ENCODE measurements around the gene PDZD2. TPM values are rescaled to one million over a fixed set of nuclear protein-coding genes. Genes with fewer than 3 reads are reported as not detected.

PDZD2 gene
- total RNA-seq, 2 donors from 2014 or later: not detected

GRCh38 chr5:31645420-31646081 lies 6.6 kb downstream of the PDZD2 start:
- no peak overlapping the region for H3K4me3 Mint-ChIP-seq

GRCh38 chr5:31648326-31648725 lies 9.4 kb downstream of the PDZD2 start:
- Mint-ChIP-seq H3K27me3 (peaks cover 12 to 13% of the 10 kb centered on the region in 2 donors), H3K27ac (no peak overlapping the region), H3K4me1 (ENCODE audit: low read depth in 2 of 2) (no peaks in the 10 kb centered on the region), H3K4me3 (no peak overlapping the region), H3K9me3 (no peaks in the 10 kb centered on the region), H3K36me3 (no peaks in the 10 kb centered on the region)
- ATAC-seq (no peak), DNase-seq (ENCODE audit: low spot score) (no peak)

More at GRCh38 chr5:31645420-31646081, 6.6 kb downstream of the PDZD2 start:
- Mint-ChIP-seq H3K27ac (no peak overlapping the region), H3K4me1 (ENCODE audit: low read depth in 2 of 2) (no peaks in the 10 kb centered on the region), H3K36me3 (no peaks in the 10 kb centered on the region), H3K9me3 (no peaks in the 10 kb centered on the region), H3K27me3 (peaks cover 12 to 16% of the 10 kb centered on the region in 2 donors)
- no peak for ATAC-seq
- DNase-seq (ENCODE audit: low spot score): no peak

- no peaks in the 10 kb centered on the region for H3K9me3 Mint-ChIP-seq
- H3K27me3 Mint-ChIP-seq: peaks cover 17 to 29% of the 10 kb centered on the region in 2 donors
- no peak overlapping the region for H3K4me3 Mint-ChIP-seq
- no peak overlapping the region for H3K27ac Mint-ChIP-seq
- DNase-seq (ENCODE audit: low spot score): no peak
- no peak for ATAC-seq
- H3K4me1 Mint-ChIP-seq (ENCODE audit: low read depth in 2 of 2): no peaks in the 10 kb centered on the region
- H3K36me3 Mint-ChIP-seq: no peaks in the 10 kb centered on the region
These were observed 12.3 kb downstream of the PDZD2 start for GRCh38 chr5:31651241-31651640.

DNA sequence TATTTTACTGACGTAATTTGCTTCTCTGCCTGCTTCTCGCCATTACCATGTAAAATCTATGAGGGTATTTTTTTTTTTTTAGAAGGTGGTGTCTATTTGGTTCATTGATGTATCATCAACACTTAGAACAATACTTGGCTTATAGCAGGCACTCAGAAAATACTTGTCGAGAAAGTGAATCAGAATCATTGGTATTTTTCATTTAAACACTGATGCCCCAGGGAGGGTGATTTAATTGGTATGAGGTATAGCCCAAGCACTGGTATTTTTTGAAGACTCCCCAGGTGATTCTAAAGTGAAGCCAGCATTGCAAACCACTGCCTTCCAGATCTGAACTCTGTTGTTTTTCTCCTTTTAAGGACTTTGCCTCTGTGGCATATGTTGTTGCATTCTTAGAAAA lies 16.6 kb downstream of the PDZD2 start:
- DNase-seq (ENCODE audit: low spot score) (no peak), ATAC-seq (no peak)
- Mint-ChIP-seq H3K4me3 (no peak overlapping the region), H3K27ac (no peak overlapping the region), H3K36me3 (no peaks in the 10 kb centered on the region), H3K27me3 (peaks cover 28 to 40% of the 10 kb centered on the region in 2 donors), H3K4me1 (ENCODE audit: low read depth in 2 of 2) (no peaks in the 10 kb centered on the region), H3K9me3 (no peaks in the 10 kb centered on the region)

- H3K4me3 Mint-ChIP-seq: no peak overlapping the region
- H3K4me1 Mint-ChIP-seq (ENCODE audit: low read depth in 2 of 2): no peaks in the 10 kb centered on the region
- ATAC-seq (no peak), DNase-seq (ENCODE audit: low spot score) (no peak)
- peaks cover 28 to 40% of the 10 kb centered on the region in 2 donors for H3K27me3 Mint-ChIP-seq
- H3K27ac Mint-ChIP-seq: no peak overlapping the region
- H3K36me3 Mint-ChIP-seq: no peaks in the 10 kb centered on the region
- no peaks in the 10 kb centered on the region for H3K9me3 Mint-ChIP-seq
These were observed 17.9 kb downstream of the PDZD2 start for GRCh38 chr5:31656806-31657205.

GRCh38 chr5:31657315-31657979 lies 18.5 kb downstream of the PDZD2 start:
- DNase-seq (ENCODE audit: low spot score) (no peak), ATAC-seq (no peak)
- no peaks in the 10 kb centered on the region for H3K4me1 Mint-ChIP-seq (ENCODE audit: low read depth in 2 of 2)
- no peak overlapping the region for H3K4me3 Mint-ChIP-seq
- H3K27me3 Mint-ChIP-seq: peaks cover 28 to 40% of the 10 kb centered on the region in 2 donors
- H3K27ac Mint-ChIP-seq: no peak overlapping the region
- no peaks in the 10 kb centered on the region for H3K36me3 Mint-ChIP-seq
- H3K9me3 Mint-ChIP-seq: no peaks in the 10 kb centered on the region

DNA sequence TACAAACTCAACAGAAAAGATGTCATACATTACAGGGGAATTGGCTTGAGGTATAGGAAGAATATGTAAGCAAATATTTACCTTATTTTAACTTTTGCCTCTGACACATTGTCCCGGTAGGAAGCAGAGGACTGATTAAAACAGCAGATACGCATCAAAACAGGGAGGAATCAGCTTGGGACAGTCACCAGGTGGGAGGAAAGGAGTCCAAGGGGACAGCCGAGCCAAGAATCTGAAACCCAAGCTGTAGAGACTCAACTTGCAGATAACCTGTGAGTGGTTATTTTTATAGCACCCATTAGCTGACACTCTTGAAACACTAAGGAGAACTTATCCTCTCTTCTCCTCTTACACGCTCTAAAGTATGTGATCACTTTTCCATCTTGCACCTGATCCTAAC lies 22.3 kb downstream of the PDZD2 start:
- ATAC-seq (no peak), DNase-seq (ENCODE audit: low spot score) (no peak)
- Mint-ChIP-seq H3K27me3 (peaks cover 19 to 27% of the 10 kb centered on the region in 2 donors), H3K4me1 (ENCODE audit: low read depth in 2 of 2) (no peaks in the 10 kb centered on the region), H3K9me3 (no peaks in the 10 kb centered on the region), H3K4me3 (no peak overlapping the region), H3K36me3 (no peaks in the 10 kb centered on the region), H3K27ac (no peak overlapping the region)

DNA sequence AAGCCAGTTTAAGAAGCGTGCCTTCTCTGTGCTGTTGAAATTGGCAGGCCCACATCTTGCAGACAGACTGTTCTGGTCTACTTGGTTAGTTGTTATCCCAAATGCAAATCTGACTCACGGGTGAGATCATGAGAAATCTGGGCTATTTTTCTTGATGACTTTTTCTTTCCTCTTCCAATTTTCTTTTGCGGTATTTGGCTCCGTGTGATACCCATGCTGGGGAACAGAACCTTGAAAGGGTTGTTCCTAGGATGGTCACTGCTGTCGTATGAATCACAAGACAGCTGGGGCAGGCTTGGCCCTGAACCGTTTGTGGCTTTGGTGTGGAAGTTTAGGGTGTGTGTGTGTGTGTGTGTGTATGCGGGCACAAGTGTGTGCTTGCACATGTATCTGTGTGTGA lies 24.6 kb downstream of the PDZD2 start:
- Mint-ChIP-seq H3K4me3 (no peak overlapping the region), H3K36me3 (no peaks in the 10 kb centered on the region), H3K9me3 (no peaks in the 10 kb centered on the region), H3K4me1 (ENCODE audit: low read depth in 2 of 2) (no peaks in the 10 kb centered on the region), H3K27ac (no peak overlapping the region), H3K27me3 (peaks cover 8 to 22% of the 10 kb centered on the region in 2 donors)
- ATAC-seq (peak in 1 of 2 donors; percentile 55), DNase-seq (ENCODE audit: low spot score) (no peak)

DNA sequence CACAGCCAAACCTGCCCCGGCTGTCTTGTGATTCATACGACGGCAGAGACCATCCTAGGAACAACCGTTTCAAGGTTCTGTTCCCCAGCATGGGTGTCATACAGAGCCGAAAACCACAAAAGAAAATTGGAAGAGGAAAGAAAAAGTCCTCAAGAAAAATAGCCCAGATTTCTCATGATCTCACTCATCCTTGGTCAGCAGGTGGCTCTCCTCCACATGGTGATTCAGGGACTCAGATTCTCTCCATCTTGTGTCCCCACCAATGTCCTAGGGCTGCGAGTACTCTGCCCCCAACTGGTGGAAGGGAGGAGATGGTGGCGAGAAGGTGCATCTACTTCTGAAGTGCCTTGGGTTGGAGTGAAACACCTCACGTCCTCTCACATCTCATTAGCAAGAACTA lies 25.6 kb downstream of the PDZD2 start:
- Mint-ChIP-seq H3K27me3 (peaks cover 0 to 12% of the 10 kb centered on the region in 2 donors), H3K36me3 (no peaks in the 10 kb centered on the region), H3K9me3 (no peaks in the 10 kb centered on the region), H3K27ac (no peak overlapping the region), H3K4me3 (no peak overlapping the region), H3K4me1 (ENCODE audit: low read depth in 2 of 2) (no peaks in the 10 kb centered on the region)
- ATAC-seq (no peak), DNase-seq (ENCODE audit: low spot score) (no peak)

GRCh38 chr5:31671339-31671741 lies 32.4 kb downstream of the PDZD2 start:
- Mint-ChIP-seq H3K9me3 (no peaks in the 10 kb centered on the region), H3K4me1 (ENCODE audit: low read depth in 2 of 2) (no peaks in the 10 kb centered on the region), H3K27ac (no peak overlapping the region), H3K27me3 (no peaks in the 10 kb centered on the region), H3K36me3 (no peaks in the 10 kb centered on the region), H3K4me3 (no peak overlapping the region)
- DNase-seq (ENCODE audit: low spot score) (no peak), ATAC-seq (no peak)

DNA sequence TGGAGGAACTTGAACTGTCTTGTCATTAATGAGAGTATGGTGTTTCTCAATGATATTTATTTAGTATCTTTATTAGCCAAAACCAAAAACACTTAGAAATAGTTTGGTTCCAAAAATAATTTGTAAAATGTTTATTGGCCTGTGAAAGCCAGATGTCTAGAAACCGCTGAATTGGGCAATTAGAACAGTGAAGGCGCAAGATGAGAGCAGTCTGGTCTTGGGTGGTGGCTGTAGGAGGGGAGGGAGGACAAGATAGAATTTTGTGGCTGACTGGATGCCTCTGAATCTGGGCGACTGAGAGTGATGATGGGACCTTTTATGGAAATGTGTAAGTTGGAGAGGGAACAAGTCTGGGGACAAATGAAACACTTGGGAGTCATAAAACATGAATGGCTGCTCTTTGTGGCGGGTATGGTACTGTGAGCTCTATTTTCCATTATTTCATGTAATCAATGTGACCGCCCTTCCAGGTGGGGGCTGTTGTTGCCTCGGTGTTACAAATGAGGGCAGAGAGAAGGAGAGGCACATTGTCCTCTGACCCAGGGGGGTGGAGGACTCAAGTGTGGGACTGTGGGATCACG lies 35.5 kb downstream of the PDZD2 start:
- Mint-ChIP-seq H3K4me1 (ENCODE audit: low read depth in 2 of 2) (no peaks in the 10 kb centered on the region), H3K4me3 (no peak overlapping the region), H3K27me3 (no peaks in the 10 kb centered on the region), H3K27ac (no peak overlapping the region), H3K36me3 (no peaks in the 10 kb centered on the region), H3K9me3 (no peaks in the 10 kb centered on the region)
- ATAC-seq (no peak), DNase-seq (ENCODE audit: low spot score) (no peak)

- Mint-ChIP-seq H3K27me3 (no peaks in the 10 kb centered on the region), H3K4me3 (no peak overlapping the region), H3K9me3 (no peaks in the 10 kb centered on the region), H3K27ac (no peak overlapping the region), H3K4me1 (ENCODE audit: low read depth in 2 of 2) (no peaks in the 10 kb centered on the region), H3K36me3 (no peaks in the 10 kb centered on the region)
- no peak for DNase-seq (ENCODE audit: low spot score)
- ATAC-seq: no peak
These were observed 36.5 kb downstream of the PDZD2 start for GRCh38 chr5:31675472-31675871.

- peaks cover 0 to 12% of the 10 kb centered on the region in 2 donors for H3K27me3 Mint-ChIP-seq
- DNase-seq (ENCODE audit: low spot score): no peak
- H3K27ac Mint-ChIP-seq: no peak overlapping the region
- no peaks in the 10 kb centered on the region for H3K36me3 Mint-ChIP-seq
- H3K4me3 Mint-ChIP-seq: no peak overlapping the region
- no peak for ATAC-seq
- H3K9me3 Mint-ChIP-seq: no peaks in the 10 kb centered on the region
- H3K4me1 Mint-ChIP-seq (ENCODE audit: low read depth in 2 of 2): no peaks in the 10 kb centered on the region
These were observed 39.2 kb downstream of the PDZD2 start for GRCh38 chr5:31678180-31678579.

GRCh38 chr5:31680528-31680927 lies 41.6 kb downstream of the PDZD2 start:
- Mint-ChIP-seq H3K4me1 (ENCODE audit: low read depth in 2 of 2) (no peaks in the 10 kb centered on the region), H3K36me3 (no peaks in the 10 kb centered on the region), H3K27me3 (peaks cover 4 to 30% of the 10 kb centered on the region in 2 donors), H3K4me3 (no peak overlapping the region), H3K27ac (no peak overlapping the region), H3K9me3 (no peaks in the 10 kb centered on the region)
- ATAC-seq (no peak), DNase-seq (ENCODE audit: low spot score) (no peak)

All from natural killer cell treated with Interleukin-12 subunit alpha and Interleukin-12 subunit beta and Interleukin-15 and Interleukin-18, amount 100 ng/mL, for 72 hours (primary cell).